Mesenchymal stem cell (in vitro differentiated cells and primary cell): ENCODE measurements around the gene MACO1.
"Not testable (repeated sequence)": the region's sequence is repeated elsewhere in the genome, so short reads cannot be mapped to it uniquely, and the experiment has no call there.

ENCODE experiments used
- DNase-seq: peaks from one replicate; pipeline ENCODE4 v3.0.0-alpha.2; 2013
- H2AFZ ChIP-seq: one replicate; pipeline ENCODE4 v1.6.1; 2013; ENCODE audit warnings: low read depth, mild to moderate bottlenecking, control low read depth, inconsistent platforms, low read length, moderate library complexity
- H2AK5ac ChIP-seq: 2 replicates; pipeline ENCODE4 v1.6.1; 2013; ENCODE audit warnings: low read length, moderate library complexity, mild to moderate bottlenecking, inconsistent platforms; ENCODE audit not compliant: severe bottlenecking
- H2BK120ac ChIP-seq: one replicate; pipeline ENCODE4 v1.6.1; 2013; ENCODE audit warnings: low read depth, mild to moderate bottlenecking, inconsistent platforms, low read length, moderate library complexity
- H2BK12ac ChIP-seq, 2 experiments: one replicate each; pipeline ENCODE4 v1.6.1; 2013; ENCODE audit warnings: inconsistent platforms in 2 of 2, low read length in 2 of 2, mild to moderate bottlenecking in 2 of 2, moderate library complexity in 2 of 2, control low read depth in 1 of 2
- H2BK15ac ChIP-seq: one replicate; pipeline ENCODE4 v1.6.1; 2013; ENCODE audit warnings: mild to moderate bottlenecking, low read depth, inconsistent platforms; ENCODE audit not compliant: poor library complexity, severe bottlenecking
- H2BK5ac ChIP-seq: 2 replicates; pipeline ENCODE4 v1.6.1; 2013; ENCODE audit warnings: low read depth, mild to moderate bottlenecking, low read length, control low read depth, inconsistent platforms; ENCODE audit not compliant: poor library complexity, severe bottlenecking
- H3K14ac ChIP-seq, 2 experiments: one replicate each; pipeline ENCODE4 v1.6.1; 2013; ENCODE audit warnings: inconsistent platforms in 2 of 2, low read length in 2 of 2, control low read depth in 1 of 2, mild to moderate bottlenecking in 1 of 2, moderate library complexity in 1 of 2
- H3K18ac ChIP-seq, 2 experiments: one replicate each; pipeline ENCODE4 v1.6.1; 2013; ENCODE audit warnings: inconsistent platforms in 2 of 2, low read length in 2 of 2, control low read depth in 1 of 2, low read depth in 1 of 2, mild to moderate bottlenecking in 1 of 2
- H3K23ac ChIP-seq, 2 experiments: one replicate each; pipeline ENCODE4 v1.6.1; 2013; ENCODE audit warnings: inconsistent platforms in 2 of 2, low read length in 2 of 2, mild to moderate bottlenecking in 2 of 2, moderate library complexity in 2 of 2, control low read depth in 1 of 2
- H3K27ac ChIP-seq: 2 replicates; pipeline ENCODE4 v1.5.1; 2013; ENCODE audit warnings: mild to moderate bottlenecking, moderate library complexity, low read length, control low read depth, inconsistent platforms; ENCODE audit not compliant: poor library complexity, severe bottlenecking
- H3K27me3 ChIP-seq, 2 experiments: 2 replicates each; pipeline versions ENCODE4 v1.6.1 to v1.7.0; 2013; ENCODE audit warnings: low read length in 2 of 2, mild to moderate bottlenecking in 2 of 2, moderate library complexity in 2 of 2, control low read depth in 1 of 2, inconsistent platforms in 1 of 2; ENCODE audit not compliant: control insufficient read depth in 1 of 2, insufficient read depth in 1 of 2
- H3K36me3 ChIP-seq, 2 experiments: 2 replicates each; pipeline versions ENCODE4 v1.6.1 to v1.7.0; 2013; ENCODE audit warnings: low read length in 2 of 2, control low read depth in 1 of 2, inconsistent platforms in 1 of 2, low read depth in 1 of 2, mild to moderate bottlenecking in 1 of 2; ENCODE audit not compliant: insufficient read depth in 2 of 2, control insufficient read depth in 1 of 2
- H3K4ac ChIP-seq, 2 experiments: one replicate each; pipeline ENCODE4 v1.6.1; 2013; ENCODE audit warnings: inconsistent platforms in 2 of 2, low read length in 2 of 2, mild to moderate bottlenecking in 2 of 2, moderate library complexity in 2 of 2, control low read depth in 1 of 2, low read depth in 1 of 2
- H3K4me1 ChIP-seq: 2 replicates; pipeline ENCODE4 v1.6.1; 2013; ENCODE audit warnings: low read depth, low read length, control low read depth; ENCODE audit not compliant: control insufficient read depth, insufficient read depth
- H3K4me2 ChIP-seq: 2 replicates; pipeline ENCODE4 v1.6.1; 2013; ENCODE audit warnings: low read length, mild to moderate bottlenecking, inconsistent platforms; ENCODE audit not compliant: poor library complexity, severe bottlenecking
- H3K4me3 ChIP-seq, 2 experiments: 2 replicates each; pipeline versions ENCODE4 v1.5.1 to v1.7.0; 2013; ENCODE audit warnings: low read length in 2 of 2, mild to moderate bottlenecking in 2 of 2, control low read depth in 1 of 2, low read depth in 1 of 2; ENCODE audit not compliant: insufficient read depth in 1 of 2
- H3K79me1 ChIP-seq: replicated peaks from 2 replicates; pipeline ENCODE4 v1.6.1; 2013; ENCODE audit warnings: mild to moderate bottlenecking, control low read depth, low read length, inconsistent platforms; ENCODE audit not compliant: poor library complexity, severe bottlenecking
- H3K9ac ChIP-seq: 2 replicates; pipeline ENCODE4 v1.7.0; 2013; ENCODE audit warnings: mild to moderate bottlenecking, low read length, moderate library complexity
- H3K9me3 ChIP-seq: 2 replicates; pipeline ENCODE4 v1.7.0; 2013; ENCODE audit warnings: mild to moderate bottlenecking, low read length; ENCODE audit not compliant: control insufficient read depth
- H4K8ac ChIP-seq: one replicate; pipeline ENCODE4 v1.6.1; 2013; ENCODE audit warnings: inconsistent platforms, mild to moderate bottlenecking, low read length, moderate library complexity
- H4K91ac ChIP-seq: one replicate; pipeline ENCODE4 v1.6.1; 2013; ENCODE audit warnings: mild to moderate bottlenecking, low read length, inconsistent platforms
- WGBS: methylation state at CpG from one replicate; pipeline ENCODE4 v1.1.7; 2013; ENCODE audit warnings: mixed read lengths; 5-methylcytosine and 5-hydroxymethylcytosine counted together

Gene MACO1

DNA sequence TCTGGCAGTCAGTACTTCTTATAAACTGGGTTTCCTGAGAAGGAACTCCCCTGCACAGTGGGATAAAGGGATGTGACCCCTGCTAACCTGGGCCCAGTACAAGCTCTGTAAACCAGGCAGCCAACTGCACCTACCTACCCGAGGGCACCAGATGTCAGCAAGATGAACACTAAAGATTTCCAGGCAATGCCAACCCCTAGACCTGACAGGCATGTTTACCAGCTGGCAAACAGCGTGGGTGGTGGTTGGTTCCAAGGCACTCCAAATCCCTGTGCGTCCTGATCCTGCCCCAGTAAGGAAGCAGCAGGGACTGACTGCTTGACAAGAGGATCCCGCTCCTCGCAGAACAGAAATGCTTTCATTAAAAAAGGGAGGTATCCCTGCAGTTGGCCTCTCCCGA is 7.5 kb upstream of the MACO1 start:
- WGBS, result 67% methylated on average over 5 of the region's 6 CpGs
- not testable (repeated sequence) for H3K4me1 ChIP-seq

DNA sequence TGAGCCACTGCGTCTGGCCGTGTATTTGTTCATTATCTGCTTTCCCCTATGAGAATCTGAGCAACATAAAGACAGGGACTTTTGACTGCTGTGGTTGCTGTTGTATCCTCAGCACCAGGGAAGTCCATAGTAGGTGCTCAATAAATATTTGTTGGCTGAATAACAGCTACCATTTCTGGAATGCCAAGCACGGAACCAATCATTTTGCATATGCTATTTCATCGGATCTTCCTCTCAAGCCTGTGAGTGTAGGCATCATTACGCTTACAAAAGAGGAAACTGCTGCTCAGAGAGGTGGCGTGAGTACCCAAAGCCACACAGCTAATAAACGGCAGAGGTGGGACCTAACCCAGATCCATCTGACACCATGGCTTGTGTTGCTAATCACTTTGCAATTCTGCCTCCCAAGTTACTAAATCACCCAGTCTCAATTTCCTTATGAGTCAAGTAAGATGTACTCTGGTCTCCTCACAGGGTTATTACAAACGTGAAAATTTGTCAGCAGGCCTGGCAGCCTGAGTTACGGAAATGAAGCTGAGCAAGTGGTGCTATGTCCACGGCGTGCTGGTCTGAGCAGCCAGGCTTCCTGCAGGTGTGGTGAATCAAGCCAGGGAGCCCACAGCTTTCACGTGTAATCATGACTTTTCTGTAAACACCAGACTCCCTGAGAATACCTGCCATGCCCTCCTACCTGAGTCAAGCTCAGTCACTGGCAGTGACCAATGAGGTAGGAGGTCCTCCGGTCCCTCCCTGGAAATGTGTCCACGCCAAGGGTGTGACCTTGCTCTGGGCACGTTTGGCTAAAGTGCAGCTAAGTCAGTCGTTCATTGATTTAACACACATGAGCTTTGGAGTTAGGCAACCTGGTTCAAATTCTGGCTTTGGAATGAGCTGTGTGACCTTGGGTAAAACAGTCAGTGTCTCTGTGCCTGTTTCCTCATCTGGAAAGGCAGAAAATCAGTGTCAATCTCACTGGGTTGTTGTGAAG is 5.3 kb upstream of the MACO1 start:
- WGBS, result 92% methylated on average over 16 of the region's 16 CpGs
- no peak overlapping the region for H2BK15ac ChIP-seq
- no peak overlapping the region for H2AFZ ChIP-seq
- no peak overlapping the region for H4K8ac ChIP-seq
- peaks cover 1% of the 10 kb centered on the region for H3K79me1 ChIP-seq
- no peak overlapping the region for H3K23ac ChIP-seq
- no peak for DNase-seq
- H4K91ac ChIP-seq, result no peak overlapping the region
- H2BK120ac ChIP-seq, result no peak overlapping the region
- no peak overlapping the region for H3K27ac ChIP-seq
- no peak overlapping the region for H3K9ac ChIP-seq
- H2BK12ac ChIP-seq, result no peak overlapping the region
- H2AK5ac ChIP-seq, result no peak overlapping the region
- no peak overlapping the region for H3K4me2 ChIP-seq
- H3K4ac ChIP-seq, result no peak overlapping the region
- no peak overlapping the region for H3K18ac ChIP-seq
- no peak overlapping the region for H3K14ac ChIP-seq
- H3K27me3 ChIP-seq, result no peaks in the 10 kb centered on the region
- H2BK5ac ChIP-seq, result no peak overlapping the region
- no peaks in the 10 kb centered on the region for H3K4me1 ChIP-seq
- no peak overlapping the region for H3K4me3 ChIP-seq
- H3K9me3 ChIP-seq, result no peaks in the 10 kb centered on the region
- no peaks in the 10 kb centered on the region for H3K36me3 ChIP-seq

More for the DNA sequence above, 7.5 kb upstream of the MACO1 start:
- H3K18ac ChIP-seq, H3K27ac ChIP-seq, H3K4me2 ChIP-seq, H2BK120ac ChIP-seq, H3K4me3 ChIP-seq, H3K9me3 ChIP-seq, H3K27me3 ChIP-seq, H2AK5ac ChIP-seq, H4K8ac ChIP-seq, H2AFZ ChIP-seq, H3K79me1 ChIP-seq, H3K23ac ChIP-seq, H3K36me3 ChIP-seq, DNase-seq, H2BK12ac ChIP-seq, H2BK5ac ChIP-seq, H3K9ac ChIP-seq, H3K14ac ChIP-seq, H2BK15ac ChIP-seq, H3K4ac ChIP-seq, H4K91ac ChIP-seq: not testable (repeated sequence)

DNA sequence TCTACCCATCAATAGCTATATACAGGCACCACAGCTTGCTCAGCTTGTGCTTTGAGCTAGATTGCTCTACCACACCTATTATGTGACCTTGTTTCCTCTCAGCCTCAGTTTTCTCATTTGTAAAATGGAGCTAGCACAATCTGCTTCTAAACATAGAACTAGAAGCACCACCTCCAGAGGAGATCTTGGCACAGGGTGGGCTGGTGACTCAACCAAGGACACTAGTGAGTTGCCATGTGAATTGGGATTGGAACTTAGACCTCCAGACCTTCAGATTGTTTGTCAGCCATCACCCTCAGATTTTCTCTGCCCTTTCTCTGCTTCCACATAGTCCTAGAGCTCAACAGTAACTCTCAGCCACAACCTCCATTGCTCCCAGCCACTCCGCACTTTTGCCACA is 3.0 kb upstream of the MACO1 start:
- Histone ChIP-seq H3K36me3 (no peaks in the 10 kb centered on the region), H3K9ac (no peak overlapping the region), H2BK15ac (no peak overlapping the region), H3K4ac (no peak overlapping the region), H3K27me3 (no peaks in the 10 kb centered on the region), H2BK120ac (no peak overlapping the region), H3K14ac (no peak overlapping the region), H2BK12ac (no peak overlapping the region), H3K9me3 (no peaks in the 10 kb centered on the region), H2AK5ac (no peak overlapping the region), H4K91ac (no peak overlapping the region), H3K4me3 (no peak overlapping the region), H3K23ac (no peak overlapping the region), H2BK5ac (no peak overlapping the region), H4K8ac (no peak overlapping the region), H3K79me1 (peaks cover 5% of the 10 kb centered on the region), H2AFZ (no peak overlapping the region), H3K4me2 (no peak overlapping the region), H3K4me1 (peaks cover 2% of the 10 kb centered on the region), H3K27ac (no peak overlapping the region), H3K18ac (no peak overlapping the region)
- 100% methylated on average over 1 of the region's 1 CpG for WGBS
- DNase-seq, result no peak

DNA sequence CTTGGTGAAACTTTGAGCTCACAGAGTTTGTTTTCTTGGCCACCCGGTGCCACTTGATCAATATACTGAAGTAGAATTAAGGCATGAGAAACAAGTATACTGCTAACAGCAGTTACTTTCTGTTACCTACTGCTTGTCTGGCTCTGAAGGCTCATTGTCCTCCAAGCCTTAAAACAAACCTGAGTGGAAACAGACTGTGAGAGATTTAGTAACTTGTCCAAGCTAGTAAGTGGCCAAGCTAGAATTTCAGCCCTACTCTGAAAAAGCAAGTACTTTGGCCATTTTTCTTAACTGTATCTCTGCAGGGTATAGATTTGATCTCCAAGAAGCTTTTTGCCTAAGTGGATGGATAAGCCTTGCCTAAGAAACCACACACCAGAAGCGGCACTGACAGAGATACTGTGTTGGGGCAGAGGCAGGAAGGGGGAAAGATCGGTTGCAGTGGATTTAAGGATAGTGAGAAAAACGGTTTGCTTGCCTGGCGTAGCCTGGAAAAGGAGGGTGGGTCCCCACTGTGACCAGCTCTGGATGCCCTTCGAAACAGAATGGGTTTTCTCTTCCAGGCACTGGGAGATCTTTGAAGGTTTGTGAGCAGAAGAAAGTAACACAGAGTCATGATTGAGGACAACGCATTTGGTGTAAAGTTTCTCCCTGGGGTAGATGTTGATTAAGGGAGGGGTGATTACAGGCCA is 2.1 kb upstream of the MACO1 start:
- H2BK12ac ChIP-seq, result no peak overlapping the region
- H3K4me2 ChIP-seq, result no peak overlapping the region
- H3K9ac ChIP-seq, result no peak overlapping the region
- H3K4me1 ChIP-seq, result peaks cover 2% of the 10 kb centered on the region
- no peaks in the 10 kb centered on the region for H3K9me3 ChIP-seq
- no peak for DNase-seq
- no peak overlapping the region for H2AK5ac ChIP-seq
- no peak overlapping the region for H2BK15ac ChIP-seq
- no peak overlapping the region for H2AFZ ChIP-seq
- no peak overlapping the region for H3K23ac ChIP-seq
- H3K4me3 ChIP-seq, result no peak overlapping the region
- H3K27me3 ChIP-seq, result no peaks in the 10 kb centered on the region
- no peak overlapping the region for H3K18ac ChIP-seq
- no peak overlapping the region for H3K14ac ChIP-seq
- no peak overlapping the region for H2BK5ac ChIP-seq
- no peak overlapping the region for H3K27ac ChIP-seq
- H4K91ac ChIP-seq, result no peak overlapping the region
- H3K4ac ChIP-seq, result no peak overlapping the region
- no peak overlapping the region for H2BK120ac ChIP-seq
- 93% methylated on average over 7 of the region's 7 CpGs for WGBS
- H3K36me3 ChIP-seq, result no peaks in the 10 kb centered on the region
- peaks cover 6% of the 10 kb centered on the region for H3K79me1 ChIP-seq
- no peak overlapping the region for H4K8ac ChIP-seq
